Articular chondrocyte of knee joint (primary cell): Measurements from ENCODE around the gene RSPO4. TPM values are rescaled to one million over a fixed set of nuclear protein-coding genes. Genes with fewer than 3 reads are reported as not detected.

Experiments used
- total RNA-seq: library from RNA; depleted of rRNA; stranded (reverse); fragments of >200 nt; gene quantifications from 2 replicates; pipeline ENCODE4 v1.2.3, GENCODE V29; 2012

RSPO4 gene
- under 0.01 TPM in 1 of 2 replicates, not detected in the other for total RNA-seq

DNA sequence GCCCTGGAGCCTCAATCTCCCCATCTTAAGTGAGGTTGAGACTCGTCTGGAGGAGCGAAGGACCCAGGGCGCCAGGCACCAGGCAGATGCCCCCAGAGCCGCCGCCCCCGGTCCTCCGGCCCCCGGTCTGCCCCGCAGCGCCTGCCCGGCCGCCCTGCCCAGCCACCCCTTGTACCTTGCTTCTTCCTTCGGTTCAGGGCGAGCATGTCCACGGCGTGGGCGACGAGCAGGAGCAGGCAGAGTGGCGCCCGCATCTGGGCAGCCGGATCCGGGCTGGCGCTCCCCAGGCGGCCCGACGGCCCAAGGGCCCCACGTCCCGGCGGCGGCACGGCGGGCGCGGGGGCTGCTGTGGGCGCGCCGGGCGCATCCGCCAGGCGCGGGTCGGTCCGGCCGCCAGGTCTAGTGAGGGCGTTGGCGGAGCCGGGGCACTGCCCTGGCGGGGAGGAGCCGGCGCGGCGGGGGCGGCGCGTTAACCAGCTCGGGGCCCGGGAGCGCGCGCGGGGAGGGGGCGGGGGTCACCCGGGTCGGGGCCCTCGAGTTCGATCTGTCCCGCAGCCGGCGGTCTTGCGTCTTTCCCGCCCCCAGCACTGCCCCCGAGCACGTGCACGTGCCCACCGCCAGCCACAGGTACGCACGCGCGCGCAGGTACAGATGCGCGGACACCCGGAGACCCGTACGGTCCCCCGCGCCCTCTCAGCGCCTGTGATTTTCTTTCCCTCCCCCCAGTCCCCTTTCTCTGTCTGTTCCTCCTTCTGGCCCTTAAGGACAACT is at the start of gene RSPO4:
RSPO4 (minus strand) TSS at position 401 of the 771 bp plus-strand sequence; CDS start at position 254, 147 bp downstream.

GRCh38 chr20:916125-916799 is 85.8 kb downstream of the RSPO4 start, which contains the start of gene ANGPT4:
Gene ANGPT4, minus strand, starts transcription at chr20:916334. Its CDS starts 120 bp downstream, at chr20:916214.

Other genes starting within 250 kb of the RSPO4 start
- not detected in 2 replicates for gene SLC52A3, start 233.8 kb downstream of the RSPO4 start, total RNA-seq
- gene FAM110A, start 168.6 kb downstream of the RSPO4 start, total RNA-seq: 5.2 and 7.0 TPM in 2 replicates
- under 0.01 TPM in 1 of 2 replicates, not detected in the other for gene ANGPT4, start 86.0 kb downstream of the RSPO4 start, total RNA-seq
- gene PSMF1, start 116.3 kb upstream of the RSPO4 start, total RNA-seq: 76.2 and 144 TPM in 2 replicates
- 0.11 TPM in 1 of 2 replicates, not detected in the other for gene TMEM74B, start 182.7 kb upstream of the RSPO4 start, total RNA-seq
- not detected in 2 replicates for gene C20orf202, start 201.1 kb upstream of the RSPO4 start, total RNA-seq
- gene RAD21L1, start 223.7 kb upstream of the RSPO4 start, total RNA-seq: not detected in 2 replicates